K562 (cell line): ENCODE data around the gene LTBR.

Experiments used
- CTCF ChIP-seq, 3 experiments: IDR thresholded peaks in 2 of 3; conservative IDR thresholded peaks in 1 of 3; 2 replicates each; pipeline ENCODE4 v1.5.1; 2011 to 2012; ENCODE audit warnings: low read length in 3 of 3, mild to moderate bottlenecking in 3 of 3, control low read depth in 2 of 3, improper control_type of control experiment in 1 of 3, inconsistent platforms in 1 of 3, low read depth in 1 of 3, mixed read lengths in 1 of 3, moderate library complexity in 1 of 3; ENCODE audit not compliant: insufficient read depth in 2 of 3
- JUN ChIP-seq, 2 experiments: sonication (generic) in 1 of 2; formaldehyde crosslinking in 1 of 2; IDR thresholded peaks; 2 replicates each; pipeline versions ENCODE4 v1.6.1 to v1.8.0; 2012 to 2022; ENCODE audit warnings: borderline replicate concordance in 2 of 2, mild to moderate bottlenecking in 2 of 2, improper control_type of control experiment in 1 of 2, low read depth in 1 of 2, low read length in 1 of 2, missing genetic modification reagents in 1 of 2
- MITF ChIP-seq: IDR thresholded peaks from 2 replicates; pipeline ENCODE4 v1.6.1; 2014; ENCODE audit warnings: antibody characterized with exemption
- POLR2A ChIP-seq: fragments of 450-650 bp; conservative IDR thresholded peaks from 2 replicates; pipeline ENCODE4 v1.6.1; 2016
- UBTF ChIP-seq, 2 experiments: IDR thresholded peaks; 2 replicates each; pipeline ENCODE4 v1.6.1; 2012; ENCODE audit warnings: improper control_type of control experiment in 2 of 2, low read depth in 2 of 2, low read length in 2 of 2, borderline replicate concordance in 1 of 2
- ZNF644 ChIP-seq: fragments of 200-800 bp; sonication (Bioruptor generic); IDR thresholded peaks from 2 replicates; pipeline ENCODE4 v1.6.1; 2016; ENCODE audit warnings: low read depth, missing genetic modification characterization, missing compliant biosample characterization
- ZNF696 ChIP-seq: fragments of 250-450 bp; sonication (Bioruptor Pico); conservative IDR thresholded peaks from 2 replicates; pipeline ENCODE4 v1.4.0; 2020; ENCODE audit warnings: mild to moderate bottlenecking, moderate library complexity

- no peak for TF ChIP-seq JUN (IDR thresholded peaks at IDR 0.05; ENCODE audit: borderline replicate concordance, low read depth, low read length)
- no peak for TF ChIP-seq JUN (CRISPR knock-in tag; IDR thresholded peaks at IDR 0.05; ENCODE audit: borderline replicate concordance)
- TF ChIP-seq POLR2A, result no peak
- TF ChIP-seq UBTF (IDR thresholded peaks at IDR 0.05; ENCODE audit: borderline replicate concordance in 1 of 2, low read depth in 2 of 2, low read length in 2 of 2), result no peak
- no peak for TF ChIP-seq ZNF644 (tag)
- no peak for TF ChIP-seq ZNF696
- no peak for TF ChIP-seq MITF
- no peak for TF ChIP-seq CTCF (IDR thresholded peaks at IDR 0.05 in 2 of 3, conservative IDR thresholded peaks at IDR 0.05 in 1 of 3; ENCODE audit: insufficient read depth in 2 of 3, low read depth in 1 of 3, low read length in 3 of 3)
Observed at GRCh38 chr12:6334940-6335450, 49.0 kb upstream of the LTBR start.
